Keratinocyte (primary cell): ENCODE measurements around the gene TAF4B. TPM values are rescaled to one million over a fixed set of nuclear protein-coding genes. Genes with fewer than 3 reads are reported as not detected.

Experiments used
- DNase-seq: peaks from one replicate; pipeline ENCODE4 v3.0.0-alpha.2; 2011; ENCODE audit warnings: low read depth, missing footprints, low spot score
- FAIRE-seq: peaks from 2 replicates; lab custom pipeline; 2011; peaks lifted over from hg19 to GRCh38; lab: Jason Lieb, UNC
- H2AFZ ChIP-seq: 2 replicates; pipeline ENCODE4 v1.6.0; 2012; ENCODE audit warnings: low read length, control low read depth, inconsistent platforms; ENCODE audit not compliant: control insufficient read depth
- H3K27ac ChIP-seq: 2 replicates; pipeline ENCODE4 v1.5.1; 2011; ENCODE audit warnings: low read length; ENCODE audit not compliant: control insufficient read depth, insufficient read depth
- H3K27me3 ChIP-seq: 3 replicates; pipeline ENCODE4 v1.6.0; 2011; ENCODE audit warnings: low read length; ENCODE audit not compliant: control insufficient read depth, insufficient read depth; ENCODE audit errors: extremely low read depth
- H3K36me3 ChIP-seq, 2 experiments: 2 replicates in 1 of 2; 3 replicates in 1 of 2; pipeline ENCODE4 v1.5.1; 2011; ENCODE audit warnings: low read length in 2 of 2, mild to moderate bottlenecking in 1 of 2; ENCODE audit not compliant: control insufficient read depth in 2 of 2, insufficient read depth in 2 of 2; ENCODE audit errors: extremely low read depth in 1 of 2
- H3K4me1 ChIP-seq: 3 replicates; pipeline ENCODE4 v1.5.1; 2011; ENCODE audit warnings: low read length; ENCODE audit not compliant: control insufficient read depth, insufficient read depth; ENCODE audit errors: extremely low read depth
- H3K4me2 ChIP-seq: 3 replicates; pipeline ENCODE4 v1.6.0; 2011; ENCODE audit warnings: low read depth, low read length; ENCODE audit not compliant: control insufficient read depth, insufficient read depth; ENCODE audit errors: extremely low read depth
- H3K4me3 ChIP-seq, 3 experiments: fragments of 200-600 bp in 1 of 3; sonication (generic) in 1 of 3; 2 replicates in 2 of 3; 3 replicates in 1 of 3; pipeline ENCODE4 v1.5.1; 2011 to 2016; ENCODE audit warnings: low read length in 3 of 3, mild to moderate bottlenecking in 3 of 3, control low read depth in 2 of 3, inconsistent platforms in 1 of 3, low read depth in 1 of 3, mixed read lengths in 1 of 3, mixed run types in 1 of 3, moderate library complexity in 1 of 3; ENCODE audit not compliant: control insufficient read depth in 2 of 3, insufficient read depth in 2 of 3; ENCODE audit errors: extremely low read depth in 1 of 3
- H3K79me2 ChIP-seq: 2 replicates; pipeline ENCODE4 v1.6.0; 2012; ENCODE audit warnings: low read length; ENCODE audit not compliant: control insufficient read depth, insufficient read depth
- H3K9ac ChIP-seq: 3 replicates; pipeline ENCODE4 v1.6.0; 2011; ENCODE audit warnings: low read length; ENCODE audit not compliant: control insufficient read depth, insufficient read depth; ENCODE audit errors: extremely low read depth
- H3K9me1 ChIP-seq: 3 replicates; pipeline ENCODE4 v1.6.0; 2011; ENCODE audit warnings: low read length; ENCODE audit not compliant: control insufficient read depth, insufficient read depth; ENCODE audit errors: extremely low read depth
- H3K9me3 ChIP-seq: 2 replicates; pipeline ENCODE4 v1.5.1; 2012; ENCODE audit warnings: low read depth, low read length; ENCODE audit not compliant: control insufficient read depth
- H4K20me1 ChIP-seq: 3 replicates; pipeline ENCODE4 v1.6.0; 2011; ENCODE audit warnings: low read length; ENCODE audit not compliant: control insufficient read depth, insufficient read depth; ENCODE audit errors: extremely low read depth
- CTCF ChIP-seq, 3 experiments: IDR thresholded peaks in 1 of 3; conservative IDR thresholded peaks in 1 of 3; optimal IDR thresholded peaks in 1 of 3; 2 replicates in 2 of 3; 3 replicates in 1 of 3; pipeline versions ENCODE3 to v1.5.1; 2011; ENCODE audit warnings: low read length in 3 of 3, mild to moderate bottlenecking in 3 of 3, moderate library complexity in 2 of 3, control low read depth in 1 of 3, inconsistent platforms in 1 of 3; ENCODE audit not compliant: insufficient read depth in 2 of 3; ENCODE audit errors: extremely low read depth in 1 of 3
- EZH2 ChIP-seq: IDR thresholded peaks from one replicate; pipeline ENCODE4 v1.6.1; 2012; ENCODE audit warnings: inconsistent platforms, mild to moderate bottlenecking, low read length, moderate library complexity
- dilution Hi-C: fragments of 300-500 bp; cut with MboI; formaldehyde crosslinking; loops from one replicate; pipeline ENCODE4 v1.7.0; 2020; ENCODE audit warnings: low sequenced_read_pairs; ENCODE audit not compliant: extremely low pct_ligation_motif_present
- polyA plus RNA-seq, 5 experiments: library from polyadenylated mRNA; depleted of rRNA in 3 of 5; stranded (reverse) in 3 of 5; stranded (forward) in 1 of 5; unstranded in 1 of 5; fragments of >200 nt; gene quantifications; 1 replicate in 1 of 5; 2 replicates in 3 of 5; 3 replicates in 1 of 5; pipeline versions ENCODE4 v1.2.1 to v1.2.3, GENCODE V29; 2011 to 2012; ENCODE audit warnings: missing spikeins in 2 of 5, low read depth in 1 of 5, low replicate concordance in 1 of 5

Gene TAF4B
- polyA plus RNA-seq, 1 donor (not counting 4 experiments of a cell fraction or from before 2014, with no cell fraction given): 5.9 TPM

GRCh38 chr18:26350961-26351360, 124.7 kb downstream of the TAF4B start:
- Histone ChIP-seq H3K79me2 (no peaks in the 10 kb centered on the region), H3K27ac (no peak overlapping the region), H3K9me3 (no peaks in the 10 kb centered on the region), H2AFZ (no peak overlapping the region), H3K4me1 (no peaks in the 10 kb centered on the region), H3K4me3 (no peak overlapping the region), H3K27me3 (no peaks in the 10 kb centered on the region), H3K9me1 (no peaks in the 10 kb centered on the region), H4K20me1 (no peaks in the 10 kb centered on the region), H3K4me2 (no peak overlapping the region), H3K36me3 (no peaks in the 10 kb centered on the region), H3K9ac (no peak overlapping the region)
- TF ChIP-seq EZH2 (no peak), CTCF (optimal IDR thresholded peaks at IDR 0.05 in 1 of 3, IDR thresholded peaks at IDR 0.05 in 1 of 3, conservative IDR thresholded peaks at IDR 0.05 in 1 of 3; ENCODE audit: extremely low read depth in 1 of 3, insufficient read depth in 2 of 3, low read length in 3 of 3) (no peak)
- dilution Hi-C loops: no loop called here
- FAIRE-seq (no peak), DNase-seq (no peak)

- dilution Hi-C loops: no loop called here
- no peak for FAIRE-seq
These were observed 130.0 kb downstream of the TAF4B start for GRCh38 chr18:26356045-26356785.

More at GRCh38 chr18:26356045-26356785, 130.0 kb downstream of the TAF4B start:
- no peaks in the 10 kb centered on the region for H3K4me1 ChIP-seq
- no peaks in the 10 kb centered on the region for H3K36me3 ChIP-seq
- no peaks in the 10 kb centered on the region for H3K79me2 ChIP-seq
- DNase-seq: no peak
- H3K27ac ChIP-seq: no peak overlapping the region
- no peak overlapping the region for H3K4me3 ChIP-seq
- H3K27me3 ChIP-seq: no peaks in the 10 kb centered on the region
- no peak overlapping the region for H2AFZ ChIP-seq
- H3K9ac ChIP-seq: no peak overlapping the region
- no peaks in the 10 kb centered on the region for H3K9me1 ChIP-seq
- no peak overlapping the region for H3K4me2 ChIP-seq
- TF ChIP-seq EZH2: no peak
- TF ChIP-seq CTCF (optimal IDR thresholded peaks at IDR 0.05 in 1 of 3, IDR thresholded peaks at IDR 0.05 in 1 of 3, conservative IDR thresholded peaks at IDR 0.05 in 1 of 3; ENCODE audit: extremely low read depth in 1 of 3, insufficient read depth in 2 of 3, low read length in 3 of 3): no peak
- H4K20me1 ChIP-seq: no peaks in the 10 kb centered on the region
- H3K9me3 ChIP-seq: no peaks in the 10 kb centered on the region
